HL-60 (cell line): ENCODE measurements around the gene ZNRF2.

ENCODE experiments used
- DNase-seq, 2 experiments: peaks; one replicate each; pipeline ENCODE4 v3.0.0-alpha.2; 2010 to 2020; ENCODE audit warnings: low read depth in 1 of 2, low spot score in 1 of 2
- H3K27ac ChIP-seq: fragments of 250-450 bp; sonication (Bioruptor Pico); replicated peaks from 2 replicates; pipeline ENCODE4 v1.5.1; 2020; ENCODE audit warnings: mild to moderate bottlenecking, moderate library complexity
- H3K27me3 ChIP-seq: fragments of 250-450 bp; sonication (Bioruptor Pico); 2 replicates; pipeline ENCODE4 v1.5.1; 2021; ENCODE audit warnings: mild to moderate bottlenecking, moderate library complexity; ENCODE audit not compliant: insufficient read depth, poor library complexity, severe bottlenecking
- H3K4me3 ChIP-seq: replicated peaks from 2 replicates; pipeline ENCODE4 v1.5.1; 2011; ENCODE audit warnings: mild to moderate bottlenecking, control low read depth, low read length; ENCODE audit not compliant: insufficient read depth
- GABPA ChIP-seq: IDR thresholded peaks from 2 replicates; pipeline ENCODE4 v1.6.1; 2012; ENCODE audit warnings: low read depth
- POLR2AphosphoS5 ChIP-seq: IDR thresholded peaks from 2 replicates; pipeline ENCODE4 v1.6.1; 2012; ENCODE audit warnings: low read depth
- SPI1 ChIP-seq: IDR thresholded peaks from 2 replicates; pipeline ENCODE4 v1.6.1; 2012; ENCODE audit warnings: low read depth, mild to moderate bottlenecking, borderline replicate concordance
- TF ChIP-seq, protein P1 (sequence below): IDR thresholded peaks from 2 replicates; pipeline ENCODE4 v1.6.1; 2012; ENCODE audit warnings: low read depth; ENCODE audit not compliant: insufficient replicate concordance
- TF ChIP-seq, protein P2 (sequence below): IDR thresholded peaks from one replicate; pipeline ENCODE4 v1.5.1; 2011; ENCODE audit warnings: low read length, control low read depth, inconsistent platforms; ENCODE audit not compliant: insufficient read depth

Gene ZNRF2

GRCh38 chr7:30366606-30367005 is 82.2 kb downstream of the ZNRF2 start:
- no peak for DNase-seq
- H3K4me3 ChIP-seq: no peak overlapping the region
- H3K27ac ChIP-seq: no peak overlapping the region
- H3K27me3 ChIP-seq: no peaks in the 10 kb centered on the region
- TF ChIP-seq, protein P1, sequence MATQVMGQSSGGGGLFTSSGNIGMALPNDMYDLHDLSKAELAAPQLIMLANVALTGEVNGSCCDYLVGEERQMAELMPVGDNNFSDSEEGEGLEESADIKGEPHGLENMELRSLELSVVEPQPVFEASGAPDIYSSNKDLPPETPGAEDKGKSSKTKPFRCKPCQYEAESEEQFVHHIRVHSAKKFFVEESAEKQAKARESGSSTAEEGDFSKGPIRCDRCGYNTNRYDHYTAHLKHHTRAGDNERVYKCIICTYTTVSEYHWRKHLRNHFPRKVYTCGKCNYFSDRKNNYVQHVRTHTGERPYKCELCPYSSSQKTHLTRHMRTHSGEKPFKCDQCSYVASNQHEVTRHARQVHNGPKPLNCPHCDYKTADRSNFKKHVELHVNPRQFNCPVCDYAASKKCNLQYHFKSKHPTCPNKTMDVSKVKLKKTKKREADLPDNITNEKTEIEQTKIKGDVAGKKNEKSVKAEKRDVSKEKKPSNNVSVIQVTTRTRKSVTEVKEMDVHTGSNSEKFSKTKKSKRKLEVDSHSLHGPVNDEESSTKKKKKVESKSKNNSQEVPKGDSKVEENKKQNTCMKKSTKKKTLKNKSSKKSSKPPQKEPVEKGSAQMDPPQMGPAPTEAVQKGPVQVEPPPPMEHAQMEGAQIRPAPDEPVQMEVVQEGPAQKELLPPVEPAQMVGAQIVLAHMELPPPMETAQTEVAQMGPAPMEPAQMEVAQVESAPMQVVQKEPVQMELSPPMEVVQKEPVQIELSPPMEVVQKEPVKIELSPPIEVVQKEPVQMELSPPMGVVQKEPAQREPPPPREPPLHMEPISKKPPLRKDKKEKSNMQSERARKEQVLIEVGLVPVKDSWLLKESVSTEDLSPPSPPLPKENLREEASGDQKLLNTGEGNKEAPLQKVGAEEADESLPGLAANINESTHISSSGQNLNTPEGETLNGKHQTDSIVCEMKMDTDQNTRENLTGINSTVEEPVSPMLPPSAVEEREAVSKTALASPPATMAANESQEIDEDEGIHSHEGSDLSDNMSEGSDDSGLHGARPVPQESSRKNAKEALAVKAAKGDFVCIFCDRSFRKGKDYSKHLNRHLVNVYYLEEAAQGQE: no peak
- TF ChIP-seq SPI1: no peak
- TF ChIP-seq GABPA: no peak
- TF ChIP-seq POLR2AphosphoS5: no peak
- TF ChIP-seq, protein P2, sequence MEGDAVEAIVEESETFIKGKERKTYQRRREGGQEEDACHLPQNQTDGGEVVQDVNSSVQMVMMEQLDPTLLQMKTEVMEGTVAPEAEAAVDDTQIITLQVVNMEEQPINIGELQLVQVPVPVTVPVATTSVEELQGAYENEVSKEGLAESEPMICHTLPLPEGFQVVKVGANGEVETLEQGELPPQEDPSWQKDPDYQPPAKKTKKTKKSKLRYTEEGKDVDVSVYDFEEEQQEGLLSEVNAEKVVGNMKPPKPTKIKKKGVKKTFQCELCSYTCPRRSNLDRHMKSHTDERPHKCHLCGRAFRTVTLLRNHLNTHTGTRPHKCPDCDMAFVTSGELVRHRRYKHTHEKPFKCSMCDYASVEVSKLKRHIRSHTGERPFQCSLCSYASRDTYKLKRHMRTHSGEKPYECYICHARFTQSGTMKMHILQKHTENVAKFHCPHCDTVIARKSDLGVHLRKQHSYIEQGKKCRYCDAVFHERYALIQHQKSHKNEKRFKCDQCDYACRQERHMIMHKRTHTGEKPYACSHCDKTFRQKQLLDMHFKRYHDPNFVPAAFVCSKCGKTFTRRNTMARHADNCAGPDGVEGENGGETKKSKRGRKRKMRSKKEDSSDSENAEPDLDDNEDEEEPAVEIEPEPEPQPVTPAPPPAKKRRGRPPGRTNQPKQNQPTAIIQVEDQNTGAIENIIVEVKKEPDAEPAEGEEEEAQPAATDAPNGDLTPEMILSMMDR: no peak

GRCh38 chr7:30367561-30367960 is 83.2 kb downstream of the ZNRF2 start:
- Histone ChIP-seq H3K27me3 (no peaks in the 10 kb centered on the region), H3K4me3 (no peak overlapping the region), H3K27ac (no peak overlapping the region)
- no peak for TF ChIP-seq GABPA
- TF ChIP-seq, protein P2: no peak
- TF ChIP-seq SPI1: no peak
- TF ChIP-seq, protein P1: no peak
- TF ChIP-seq POLR2AphosphoS5: no peak
- DNase-seq: no peak

DNA sequence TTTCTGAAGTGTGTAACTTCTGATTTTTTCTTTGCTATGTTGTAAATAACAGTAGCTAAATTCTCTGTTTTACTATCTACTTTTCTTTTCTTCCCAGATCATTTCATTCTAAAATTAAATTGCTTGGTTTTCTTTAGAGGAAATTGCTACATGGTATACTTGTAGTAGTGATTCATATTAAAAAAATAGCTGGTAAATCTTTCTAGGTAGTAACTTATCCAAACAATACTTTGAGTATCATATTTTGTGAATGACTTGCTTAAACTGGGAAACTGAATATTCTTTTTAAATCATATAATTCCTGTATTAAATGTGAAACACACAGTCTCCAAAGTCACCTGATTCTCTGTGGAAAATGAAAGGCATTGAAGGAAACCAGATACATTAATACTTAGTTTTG is 85.5 kb downstream of the ZNRF2 start:
- Histone ChIP-seq H3K27ac (no peak overlapping the region), H3K27me3 (no peaks in the 10 kb centered on the region), H3K4me3 (no peak overlapping the region)
- TF ChIP-seq POLR2AphosphoS5 (no peak), SPI1 (no peak), GABPA (no peak)
- TF ChIP-seq, protein P2: no peak
- no peak for DNase-seq

DNA sequence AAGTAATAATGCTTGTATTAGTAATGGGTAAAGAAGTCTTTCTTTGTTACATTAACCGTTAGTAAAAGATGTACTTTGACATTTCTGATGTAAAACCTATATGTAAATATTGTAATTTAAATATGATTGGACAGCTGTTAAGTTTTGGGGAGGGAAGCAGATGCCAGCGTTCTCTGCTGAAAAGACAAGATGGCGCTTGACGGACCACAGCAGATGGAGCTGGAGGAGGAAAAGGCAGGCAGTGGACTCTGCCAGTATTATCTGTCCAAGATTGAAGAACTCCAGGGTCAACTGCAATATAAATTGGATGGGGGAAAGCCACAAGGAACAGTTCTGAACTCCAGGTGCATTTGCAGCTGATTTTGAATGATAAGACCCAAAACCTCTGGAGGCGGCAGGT is 86.9 kb downstream of the ZNRF2 start:
- Histone ChIP-seq H3K27me3 (no peaks in the 10 kb centered on the region), H3K27ac (no peak overlapping the region), H3K4me3 (no peak overlapping the region)
- DNase-seq: no peak
- TF ChIP-seq, protein P1: no peak
- TF ChIP-seq GABPA: no peak
- TF ChIP-seq, protein P2: no peak
- TF ChIP-seq POLR2AphosphoS5: no peak
- no peak for TF ChIP-seq SPI1
